HG03196 (cell line): Measurements from ENCODE around the gene NDUFA13.

Experiments
- ATAC-seq: cut with Tn5 transposase; IDR thresholded peaks from one replicate; pipeline ENCODE4 v1.9.1; 2021; ENCODE audit not compliant: unreplicated experiment

Gene NDUFA13

DNA sequence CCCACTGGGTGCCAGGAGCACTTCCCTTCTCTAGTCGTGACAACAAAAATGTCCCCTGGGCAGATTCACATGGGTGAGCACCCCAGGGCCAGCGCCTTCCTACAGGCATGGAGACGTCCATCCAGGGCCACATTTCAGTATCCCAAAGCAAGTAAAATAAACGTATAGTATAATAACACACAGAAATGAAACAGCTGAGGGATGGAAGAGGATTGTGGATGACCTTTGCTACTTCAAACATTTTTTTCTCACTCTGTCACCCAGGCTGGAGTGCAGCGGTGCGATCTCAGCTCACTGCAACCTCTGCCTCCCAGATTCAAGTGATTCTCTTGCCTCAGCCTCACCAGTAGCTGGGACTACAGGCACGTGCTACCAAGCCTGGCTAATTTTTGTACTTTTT, 50.3 kb downstream of the NDUFA13 start:
- no peak for ATAC-seq

- no peak for ATAC-seq
These were observed 51.4 kb downstream of the NDUFA13 start for GRCh38 chr19:19567391-19567790.

GRCh38 chr19:19568802-19569756, 53.1 kb downstream of the NDUFA13 start:
- ATAC-seq: no peak

DNA sequence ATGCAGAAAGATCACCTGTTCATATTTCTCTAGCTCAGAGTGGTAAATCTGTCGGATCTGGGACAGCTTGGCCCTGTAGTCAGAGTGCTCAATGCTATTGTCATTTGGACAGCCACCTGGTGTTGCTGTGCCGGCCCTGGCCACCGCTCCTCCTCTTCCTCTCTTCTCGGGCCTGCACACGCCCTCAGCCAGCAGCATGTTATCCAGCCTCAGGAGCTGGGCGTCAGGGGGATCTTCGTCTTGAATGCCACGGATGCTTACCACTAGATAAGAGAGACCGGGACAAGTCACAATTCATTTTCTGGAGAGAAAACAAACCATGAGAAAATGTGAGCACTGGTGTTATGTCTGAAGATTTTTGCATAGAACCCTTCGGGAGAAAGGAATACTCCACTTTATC, 54.5 kb downstream of the NDUFA13 start:
- no peak for ATAC-seq

DNA sequence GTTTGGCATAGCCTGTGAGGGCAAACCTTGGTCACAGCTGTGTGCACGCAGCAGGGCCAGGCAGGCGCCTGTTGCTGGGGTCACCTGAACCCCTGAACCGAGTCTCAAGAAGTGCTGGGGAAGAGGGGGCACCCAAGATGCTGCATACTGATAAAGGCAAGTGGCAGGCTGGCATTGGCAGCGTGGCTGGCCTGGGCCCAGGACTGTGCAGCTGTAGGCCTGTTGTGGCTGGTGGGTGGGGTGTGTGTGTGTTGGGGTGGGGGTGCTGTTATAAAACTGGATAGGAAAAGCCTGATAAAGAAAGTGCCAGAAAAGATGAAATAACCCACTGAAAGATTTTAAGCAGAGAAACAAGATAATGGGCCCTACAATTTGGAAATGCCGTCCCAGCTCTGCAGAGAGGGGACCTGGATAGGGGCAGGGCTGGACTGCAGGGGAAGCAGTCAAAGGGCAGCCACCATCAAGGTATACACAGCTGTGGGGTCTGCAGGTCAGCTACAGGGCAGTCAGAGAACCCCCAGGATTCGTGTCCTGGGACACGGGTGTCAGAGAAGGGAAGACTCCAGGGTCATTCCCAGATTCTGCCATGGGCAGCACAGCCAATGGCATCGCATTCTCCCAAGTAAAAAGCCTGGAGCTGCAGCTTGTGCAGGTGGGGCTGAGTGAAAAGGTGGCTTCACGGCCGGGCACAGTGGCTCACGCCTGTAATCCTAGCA, 55.2 kb downstream of the NDUFA13 start:
- no peak for ATAC-seq

DNA sequence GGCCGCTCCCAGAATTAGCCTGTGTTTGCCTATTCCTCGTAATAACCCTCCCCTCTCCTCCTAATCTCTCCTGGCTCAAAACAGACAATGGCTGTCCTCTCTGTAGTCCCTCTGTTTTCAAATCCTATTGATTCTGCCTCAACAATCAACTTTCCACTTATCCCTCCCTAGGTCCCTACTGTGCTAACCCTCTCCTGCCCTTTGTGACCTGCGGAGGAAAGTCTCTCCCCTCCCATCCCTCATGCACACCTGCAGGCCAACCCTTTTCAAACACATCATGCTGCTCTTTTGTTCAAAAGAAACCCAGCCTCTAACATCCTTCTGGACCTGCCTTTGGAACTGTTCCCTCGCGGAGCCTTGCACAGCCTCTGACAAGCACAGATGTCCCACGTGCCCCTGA, 59.4 kb downstream of the NDUFA13 start:
- ATAC-seq: no peak
